NCI-H1694 (cell line): ENCODE results near the gene ASCL3.
"Not testable (repeated sequence)": the region's sequence is repeated elsewhere in the genome, so short reads cannot be mapped to it uniquely, and the experiment has no call there.

Experiments used
- DNase-seq: peaks from one replicate; lab custom pipeline; 2025; lab: John Stamatoyannopoulos, UW

The ASCL3 gene, protein sequence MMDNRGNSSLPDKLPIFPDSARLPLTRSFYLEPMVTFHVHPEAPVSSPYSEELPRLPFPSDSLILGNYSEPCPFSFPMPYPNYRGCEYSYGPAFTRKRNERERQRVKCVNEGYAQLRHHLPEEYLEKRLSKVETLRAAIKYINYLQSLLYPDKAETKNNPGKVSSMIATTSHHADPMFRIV

DNA sequence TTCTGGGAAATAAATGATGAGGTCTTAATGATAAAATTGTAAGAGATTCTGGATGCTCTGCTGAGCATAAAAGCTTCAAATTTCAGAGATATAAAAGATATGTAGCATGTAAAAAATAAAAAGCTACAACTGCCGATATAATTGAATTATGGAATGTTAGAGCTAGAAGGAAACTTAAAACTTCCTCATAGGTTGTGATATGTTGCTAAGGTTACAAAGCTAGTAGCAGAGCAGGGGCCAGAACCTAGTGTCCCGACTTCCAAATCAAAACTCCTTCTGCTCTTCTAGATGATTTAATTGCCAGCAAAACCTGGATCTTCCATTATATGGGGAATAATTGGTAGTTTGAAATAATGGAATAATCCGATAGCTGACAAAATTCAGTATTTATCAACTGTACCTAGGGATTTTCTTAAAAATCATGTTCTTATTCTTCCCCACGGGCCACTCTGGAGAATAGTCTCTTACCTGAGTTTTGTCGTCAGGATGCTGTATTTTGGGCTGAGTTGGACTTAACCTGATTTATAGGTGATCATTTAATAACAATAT is at the start of gene ASCL3:
ASCL3 (minus strand) TSS at position 499 of the 549 bp plus-strand sequence. CDS start 4,855 bp downstream, outside the sequence.
- no peak for DNase-seq

DNA sequence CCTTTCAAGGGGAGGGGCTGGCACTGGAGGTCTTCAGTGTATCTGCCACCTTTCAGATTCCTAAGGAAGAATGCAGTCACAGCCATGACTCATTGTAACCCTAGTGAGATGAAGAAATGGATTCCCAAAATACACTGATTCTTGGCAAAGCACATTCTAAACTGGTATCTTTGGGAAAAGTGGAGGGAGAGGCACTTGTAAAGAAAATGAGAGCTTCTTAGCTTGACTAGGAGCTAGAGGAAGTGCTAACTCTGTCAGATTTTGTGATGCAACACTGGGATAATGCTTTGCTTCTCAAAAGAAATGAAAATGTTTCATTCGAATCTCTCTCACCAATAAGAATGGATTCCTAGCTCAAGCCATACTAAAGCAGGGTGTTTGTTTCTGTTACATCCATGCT is 46.6 kb upstream of the ASCL3 start:
- no peak for DNase-seq

DNA sequence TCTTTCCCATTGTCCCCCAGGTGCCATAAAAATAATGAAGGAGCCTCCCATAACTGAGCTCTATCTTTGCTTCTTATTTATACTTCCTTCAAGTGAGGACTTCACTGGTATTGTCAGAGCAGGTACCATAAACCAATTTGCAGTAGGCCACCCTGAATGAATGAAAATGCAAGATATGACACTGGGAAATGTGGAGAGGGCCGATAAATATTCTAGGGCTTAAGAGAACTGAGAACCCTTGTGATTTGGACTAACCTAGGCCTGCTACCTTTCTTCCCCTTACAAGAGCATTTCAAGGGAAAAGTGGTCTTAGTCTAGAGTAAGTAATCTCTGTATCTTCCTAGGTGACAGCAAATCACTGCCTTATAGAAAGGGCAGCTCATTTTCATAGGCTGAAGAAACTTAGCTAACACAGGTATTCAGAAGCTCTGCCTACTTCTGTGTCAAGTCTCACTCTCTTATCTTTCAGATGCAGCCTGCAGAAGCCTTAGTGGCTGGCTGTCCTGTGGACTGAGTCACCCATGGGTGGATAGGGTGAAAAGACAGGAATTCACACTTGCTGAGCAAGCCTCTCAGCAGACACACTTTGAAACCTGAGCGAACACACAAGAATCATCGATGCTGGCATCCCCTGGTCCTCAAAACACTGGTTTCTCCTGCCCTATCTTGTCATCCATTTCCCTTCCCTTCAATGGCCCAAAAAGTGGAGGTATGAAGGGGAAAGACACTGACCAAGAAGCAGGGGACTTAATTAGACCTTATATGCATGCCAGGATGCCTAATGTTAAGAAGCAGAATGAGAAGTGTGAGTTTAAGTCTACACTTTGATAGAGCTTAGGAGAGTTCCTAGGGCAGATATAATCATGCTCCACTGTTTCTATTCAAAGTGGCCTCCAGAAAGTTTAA is 45.8 kb upstream of the ASCL3 start:
- DNase-seq: no peak

DNA sequence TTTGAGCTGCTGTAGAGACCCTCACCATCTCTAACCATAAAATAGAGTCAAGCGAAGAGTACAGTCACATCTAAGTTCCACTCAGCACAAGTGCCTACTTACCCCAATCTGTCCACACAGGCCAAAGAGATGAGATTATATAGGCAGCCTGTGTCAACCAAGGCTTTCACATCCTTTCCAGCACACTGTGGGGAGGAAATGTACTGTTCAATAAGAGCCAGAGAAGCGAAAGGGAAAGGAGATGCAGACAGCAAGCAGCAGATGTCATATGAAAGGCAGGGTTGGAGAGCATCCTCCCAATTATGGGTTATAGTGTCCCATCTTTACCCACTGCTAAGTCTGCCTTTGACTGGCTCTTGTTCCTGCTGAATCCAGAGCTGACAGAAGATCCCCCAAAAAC is 44.6 kb upstream of the ASCL3 start:
- no peak for DNase-seq

DNA sequence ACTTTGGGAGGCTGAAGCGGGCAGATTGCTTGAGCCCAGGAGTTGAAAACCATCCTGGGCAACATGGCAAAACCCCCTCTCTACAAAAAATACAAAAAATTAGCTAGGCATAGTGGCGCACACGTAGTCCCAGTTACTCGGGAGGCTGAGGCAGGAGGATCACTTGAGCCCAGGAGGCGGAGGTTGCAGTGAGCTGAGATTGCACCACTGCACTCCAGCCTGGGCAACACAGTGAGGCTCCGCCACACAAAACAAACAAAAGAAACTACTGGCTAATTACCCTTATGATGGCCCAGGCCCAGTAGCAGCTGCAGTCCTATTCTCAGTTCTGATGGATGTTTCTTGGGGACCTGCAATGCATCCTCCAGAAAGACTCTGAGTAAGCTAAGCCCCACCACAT is 44.0 kb upstream of the ASCL3 start:
- DNase-seq: not testable (repeated sequence)

DNA sequence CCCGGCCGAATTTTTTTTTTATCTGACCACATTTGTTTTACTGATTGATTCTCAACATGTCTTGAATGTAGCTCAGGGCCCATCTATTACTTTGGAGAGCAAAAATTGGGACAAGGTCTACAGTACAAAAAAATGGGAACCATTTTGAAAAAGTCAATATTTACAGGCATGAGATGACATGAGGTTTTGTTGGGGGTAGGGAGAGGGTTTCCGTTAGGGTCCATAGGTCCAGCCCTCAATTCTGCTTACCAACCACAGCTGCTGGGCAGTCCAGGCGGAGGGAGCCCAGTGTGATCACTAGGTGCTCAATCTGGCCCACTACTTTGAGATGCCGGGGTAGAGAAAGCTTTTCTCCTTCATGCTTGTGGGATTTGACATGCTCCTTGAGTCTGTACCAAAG is 42.6 kb upstream of the ASCL3 start:
- no peak for DNase-seq

DNA sequence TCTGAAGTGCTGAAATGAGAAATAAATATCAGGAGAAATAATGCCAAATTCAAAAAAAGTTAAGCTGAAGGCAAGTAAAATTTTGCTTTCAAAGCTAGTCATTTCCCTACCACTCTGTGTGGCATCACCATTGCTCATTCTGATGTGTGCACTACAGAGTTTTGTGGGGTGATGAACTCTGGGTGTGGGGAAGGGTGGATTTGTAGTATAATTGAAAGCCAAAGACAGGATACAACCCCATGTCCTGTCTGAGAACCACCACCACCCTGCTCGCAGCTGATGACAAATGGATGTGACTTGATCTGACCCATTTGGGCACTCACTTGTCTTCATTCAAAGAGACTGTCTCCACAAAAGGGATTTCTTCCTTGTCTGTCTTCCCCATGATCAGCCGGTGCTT is 40.7 kb upstream of the ASCL3 start:
- DNase-seq: no peak

DNA sequence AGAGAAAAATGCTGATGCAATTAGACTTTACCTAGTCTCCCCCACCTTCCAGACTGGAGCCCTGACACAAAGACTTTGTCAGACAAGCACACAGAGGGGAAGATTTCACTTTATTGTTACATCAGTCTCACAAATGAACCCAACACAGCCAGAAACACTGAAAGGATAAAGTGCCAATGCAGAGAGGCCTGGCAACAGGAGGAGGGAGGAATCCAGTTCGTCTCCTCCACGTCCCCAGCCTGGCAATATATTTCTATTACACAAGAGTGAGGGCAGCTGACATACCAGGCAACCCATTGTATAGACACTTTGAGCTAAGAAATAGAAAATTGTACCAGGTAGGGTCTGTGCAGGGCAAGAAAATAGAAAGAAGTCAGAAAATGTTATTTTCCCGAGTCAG is 37.7 kb upstream of the ASCL3 start:
- DNase-seq: no peak

DNA sequence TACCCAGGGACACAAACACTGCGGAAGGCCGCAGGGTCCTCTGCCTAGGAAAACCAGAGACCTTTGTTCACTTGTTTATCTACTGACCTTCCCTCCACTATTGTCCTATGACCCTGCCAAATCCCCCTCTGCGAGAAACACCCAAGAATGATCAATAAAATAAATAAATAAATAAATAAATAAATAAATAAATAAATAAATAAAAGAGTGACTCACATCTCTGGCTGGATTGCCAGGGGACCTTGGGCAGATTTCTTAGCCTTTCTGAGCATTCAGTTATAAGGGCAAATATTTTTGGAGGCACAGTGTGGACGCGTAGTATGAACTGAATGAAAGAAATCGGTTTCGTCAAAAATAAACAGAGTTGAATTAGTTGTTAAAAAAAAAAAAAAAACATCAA is 36.5 kb upstream of the ASCL3 start:
- not testable (repeated sequence) for DNase-seq

DNA sequence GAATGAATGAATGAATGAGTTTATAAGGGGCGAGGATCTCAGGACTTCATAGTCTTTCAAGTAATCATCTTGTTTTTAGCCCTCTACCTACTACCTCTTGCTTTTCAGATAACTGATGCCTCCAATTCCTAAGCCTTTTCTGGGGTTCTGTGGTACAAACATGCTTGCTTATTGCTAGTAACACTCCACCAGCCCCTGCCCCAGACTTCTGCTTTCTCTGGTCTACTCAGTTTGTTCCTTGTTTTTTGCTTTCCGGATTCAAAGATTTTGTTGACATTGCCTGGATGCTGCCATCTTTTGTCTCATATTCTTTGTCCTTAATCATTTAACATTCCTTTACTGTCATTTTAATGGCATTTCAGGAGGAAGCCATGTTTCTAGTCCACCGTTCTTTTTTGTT is 30.3 kb upstream of the ASCL3 start:
- no peak for DNase-seq

DNA sequence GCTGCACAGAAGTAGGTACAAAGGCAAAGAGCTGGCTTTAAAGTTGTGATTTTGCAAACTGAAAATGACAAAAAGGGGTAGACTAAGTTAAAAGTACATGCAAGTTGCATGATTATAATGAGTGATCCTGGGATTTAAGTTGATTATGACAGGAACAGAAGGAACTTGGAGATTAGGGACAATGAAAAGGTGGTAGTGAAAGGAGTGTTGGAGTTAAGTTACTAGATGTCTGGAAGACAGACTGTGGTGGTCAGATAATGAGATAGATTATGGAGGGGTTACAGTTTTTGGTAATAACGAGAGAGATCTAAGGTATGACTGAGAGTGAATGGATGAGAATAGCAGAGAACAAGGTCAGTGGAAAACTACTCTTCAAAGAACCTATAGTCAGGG is 29.1 kb upstream of the ASCL3 start:
- no peak for DNase-seq

DNA sequence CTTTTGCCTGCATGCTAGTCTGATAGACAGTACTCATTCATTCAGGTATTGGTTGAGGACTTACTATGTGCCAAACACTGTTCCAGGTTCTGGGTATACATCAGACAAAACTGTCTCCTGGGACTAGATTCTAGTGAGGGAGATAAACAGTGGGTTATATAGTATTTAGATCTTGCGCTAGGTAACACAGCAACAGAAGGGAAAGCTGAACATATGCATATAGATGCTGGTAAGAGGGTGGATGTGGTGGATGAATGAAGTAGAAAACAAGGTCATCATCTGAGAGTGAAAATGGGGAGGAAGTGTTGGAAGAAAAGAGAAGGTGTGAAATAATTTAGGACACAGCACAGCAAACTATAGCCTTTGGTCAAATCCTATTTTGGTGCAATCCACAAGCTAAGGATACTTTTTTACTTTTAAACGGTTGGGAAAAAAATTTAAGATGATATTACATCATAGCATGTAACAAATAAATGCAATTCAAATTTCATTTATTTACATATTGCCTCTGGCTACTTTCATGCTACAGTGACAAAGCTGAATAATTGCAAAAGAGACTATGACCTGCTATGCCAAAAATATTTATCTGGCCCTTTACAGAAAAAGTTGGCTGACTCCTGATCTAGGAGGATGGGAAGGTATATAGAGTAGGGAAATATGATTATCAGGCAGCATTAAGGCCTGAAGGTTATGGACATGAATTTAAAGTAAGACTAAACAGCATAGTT is 28.5 kb upstream of the ASCL3 start:
- no peak for DNase-seq

DNA sequence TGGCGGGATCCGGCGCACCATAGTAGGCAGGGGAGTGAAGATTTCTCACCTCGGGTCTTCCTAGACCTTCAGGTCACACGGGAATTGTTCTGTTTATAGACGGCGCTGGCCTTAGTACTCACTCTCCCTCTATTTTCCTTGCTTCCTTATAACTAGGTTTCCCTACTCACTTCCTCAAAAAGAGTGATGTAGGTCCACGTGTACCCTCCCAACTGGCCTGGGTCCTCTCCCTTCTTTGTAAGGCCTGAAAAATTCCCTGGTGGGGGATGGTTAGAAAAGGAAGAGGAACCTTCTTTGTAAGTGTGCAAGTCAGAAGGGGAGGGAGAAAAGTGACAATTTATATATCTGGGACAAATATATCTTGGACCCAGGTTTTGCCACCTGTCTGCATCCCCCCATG is 24.4 kb upstream of the ASCL3 start:
- no peak for DNase-seq

DNA sequence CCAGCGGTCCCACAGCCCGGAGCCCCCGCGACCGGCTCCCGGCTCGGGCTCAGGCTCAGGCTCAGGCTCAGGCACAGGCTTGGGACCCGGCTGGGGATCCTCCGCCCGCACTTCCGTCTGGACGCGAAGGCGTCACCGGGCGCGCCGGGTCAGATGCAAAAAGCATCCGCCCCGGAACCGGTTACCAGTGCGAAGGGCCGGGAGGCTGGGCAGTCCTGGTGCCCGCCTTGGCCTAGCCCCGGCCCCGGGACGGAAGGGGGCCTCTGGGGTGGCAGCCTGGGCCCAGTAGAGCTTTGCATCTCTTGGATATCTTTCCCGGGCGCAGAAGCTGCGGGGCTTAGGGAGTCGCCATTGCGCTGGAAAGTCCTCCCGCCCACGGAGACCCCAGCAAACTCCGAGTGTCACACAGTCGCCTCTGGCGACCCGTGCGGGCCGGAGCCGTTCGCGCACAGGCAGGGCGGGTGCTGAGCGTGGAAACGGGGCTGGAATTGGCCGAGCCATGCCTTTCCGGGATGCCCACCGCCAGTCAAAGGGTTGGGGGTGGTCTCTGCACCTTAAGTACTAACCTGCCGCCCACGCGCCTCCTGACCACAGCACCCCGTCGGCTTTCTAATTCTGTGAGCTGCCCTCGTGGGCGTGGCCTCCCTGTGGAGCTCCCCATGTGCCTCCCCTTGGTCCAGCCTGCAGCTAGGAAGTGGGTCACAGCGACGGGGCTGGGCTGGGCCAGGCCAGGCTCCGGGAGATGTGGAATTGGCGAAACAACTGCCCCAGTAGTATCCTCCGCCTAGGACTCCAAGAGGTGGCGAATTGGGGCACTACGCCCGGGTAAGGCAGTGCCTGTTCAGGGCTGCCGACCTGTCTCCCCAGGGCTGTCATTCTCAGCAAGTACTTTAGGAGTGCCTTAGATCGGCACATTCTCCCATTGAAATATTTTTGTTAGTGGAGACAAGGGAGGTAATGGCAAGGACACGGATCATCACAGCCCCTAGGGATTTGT is 21.8 kb upstream of the ASCL3 start, which contains the start of gene TMEM9B:
TMEM9B (minus strand) TSS at position 119 of the 997 bp plus-strand sequence. CDS start 129 bp downstream, outside the sequence.
- peak; percentile 48 for DNase-seq

DNA sequence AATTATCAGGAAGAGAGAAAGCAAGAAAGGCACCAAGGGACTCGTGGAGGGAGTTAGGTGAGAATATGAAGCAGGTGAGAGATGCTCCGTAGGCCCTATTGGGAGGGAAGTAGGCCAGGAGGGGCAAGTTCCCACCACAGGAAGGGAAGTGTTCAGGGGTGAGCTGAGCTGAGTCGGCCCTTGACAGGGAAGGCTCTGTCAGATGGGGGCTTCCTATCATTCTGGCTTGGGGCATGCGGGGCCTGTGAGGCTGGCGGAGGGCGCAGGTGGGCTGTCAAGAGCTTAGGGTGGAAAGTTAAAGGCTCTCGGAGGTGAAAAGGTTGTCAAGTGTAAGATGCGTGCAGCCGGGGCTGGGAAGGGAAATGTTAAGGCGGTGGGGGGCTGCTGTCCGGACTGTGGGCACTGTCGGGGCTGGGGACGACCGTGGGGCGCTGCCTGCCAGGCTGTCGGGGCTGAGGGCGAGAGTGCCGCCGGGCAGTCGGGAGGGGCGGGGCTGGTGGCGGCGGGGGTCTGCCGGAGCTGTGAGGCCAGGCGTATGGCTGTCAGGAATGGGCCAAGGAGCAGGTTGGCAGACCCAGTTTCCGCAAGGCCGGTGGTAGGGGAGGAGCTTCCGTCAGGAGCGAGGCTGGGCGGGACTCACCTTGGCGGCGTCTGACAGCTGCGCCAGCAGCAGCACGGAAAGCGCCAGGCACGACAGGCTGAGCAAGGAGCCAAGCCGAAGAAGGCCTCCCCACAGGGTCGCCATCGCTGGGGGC is 20.9 kb upstream of the ASCL3 start:
- peak; percentile 39 for DNase-seq

DNA sequence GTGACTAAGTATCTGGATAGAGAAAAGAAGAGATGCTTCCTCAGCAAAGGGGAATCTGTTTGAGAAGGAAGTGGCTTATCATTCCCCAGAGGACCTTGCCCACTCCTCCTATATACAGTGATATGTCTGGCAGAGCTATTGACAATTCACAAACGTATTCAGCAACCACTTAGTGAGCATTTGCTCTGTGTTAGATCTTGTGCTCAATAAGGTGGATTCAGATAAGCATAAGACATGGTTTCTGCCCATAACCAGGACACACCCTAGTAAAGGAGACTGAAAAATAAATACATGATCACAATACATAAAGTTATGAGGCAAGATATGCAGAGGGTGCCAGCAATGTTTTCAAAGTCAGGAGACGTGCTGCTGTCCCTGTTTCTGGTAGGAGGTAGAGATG is 20.0 kb upstream of the ASCL3 start:
- DNase-seq: no peak

DNA sequence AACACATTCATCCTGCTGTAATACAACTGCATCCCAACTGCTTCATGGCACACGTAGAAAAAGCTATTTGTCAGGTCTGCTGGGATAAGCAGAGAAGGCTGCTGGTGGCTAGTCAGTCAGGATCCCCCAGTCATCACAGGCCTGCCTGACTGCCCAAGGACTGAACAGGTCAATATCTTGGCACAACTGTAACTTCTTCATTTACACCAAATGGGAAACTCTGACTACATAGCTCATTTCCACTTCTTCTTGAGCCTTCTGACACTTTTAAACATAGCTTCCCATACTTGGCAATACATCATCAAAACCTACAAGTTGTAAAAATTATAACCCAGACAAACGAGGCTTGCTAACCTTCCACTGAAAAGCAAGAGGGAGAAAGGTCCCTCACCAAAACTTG is 18.6 kb upstream of the ASCL3 start:
- DNase-seq: no peak

DNA sequence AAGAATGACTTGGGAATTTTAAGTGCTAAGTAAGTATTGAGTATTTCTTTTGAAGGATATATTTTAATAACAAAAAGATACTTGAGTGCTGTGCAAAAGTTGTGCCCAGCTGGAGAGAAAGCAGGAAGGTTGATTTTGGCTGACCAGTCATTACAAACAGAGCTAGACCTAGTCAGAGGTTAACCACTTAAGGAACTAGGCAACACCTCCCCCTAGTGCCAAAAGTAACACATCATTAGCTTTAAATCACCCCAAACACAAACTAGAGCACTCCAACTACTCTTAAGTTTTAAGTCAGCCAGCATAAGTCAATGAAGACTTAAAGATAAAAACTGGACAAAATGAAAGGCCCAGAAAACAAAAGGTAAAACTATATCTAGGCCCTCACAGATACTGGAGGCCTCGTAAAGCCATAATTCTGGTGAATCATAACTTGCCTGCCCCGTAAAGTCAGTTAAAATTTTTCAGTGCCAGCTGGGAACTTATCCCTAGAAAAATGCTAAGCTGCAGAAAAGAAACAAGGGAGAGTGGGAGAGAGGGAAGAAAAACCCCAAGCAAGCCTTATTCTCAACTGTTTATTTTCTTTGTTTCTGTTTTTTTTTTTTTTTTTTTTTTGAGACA is 16.8 kb upstream of the ASCL3 start:
- DNase-seq: peak; percentile 3

DNA sequence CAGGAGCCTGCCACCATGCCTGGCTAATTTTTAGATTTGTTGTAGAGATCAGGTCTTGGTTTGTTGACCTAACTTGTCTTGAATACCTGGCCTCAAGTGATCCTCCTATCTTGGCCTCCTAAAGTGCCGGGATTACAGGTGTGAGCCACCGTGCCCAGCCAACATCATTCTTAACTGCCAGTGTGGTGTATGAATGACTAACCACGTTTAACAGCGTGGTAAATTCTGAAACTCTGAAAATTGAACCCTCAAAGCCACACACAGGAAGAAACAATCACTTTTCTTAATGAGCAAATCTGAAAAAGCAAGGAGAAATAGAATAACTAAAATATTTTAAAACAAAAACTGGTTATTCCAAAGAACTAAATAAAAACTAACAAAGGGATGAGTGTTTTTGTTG is 14.0 kb upstream of the ASCL3 start:
- no peak for DNase-seq

DNA sequence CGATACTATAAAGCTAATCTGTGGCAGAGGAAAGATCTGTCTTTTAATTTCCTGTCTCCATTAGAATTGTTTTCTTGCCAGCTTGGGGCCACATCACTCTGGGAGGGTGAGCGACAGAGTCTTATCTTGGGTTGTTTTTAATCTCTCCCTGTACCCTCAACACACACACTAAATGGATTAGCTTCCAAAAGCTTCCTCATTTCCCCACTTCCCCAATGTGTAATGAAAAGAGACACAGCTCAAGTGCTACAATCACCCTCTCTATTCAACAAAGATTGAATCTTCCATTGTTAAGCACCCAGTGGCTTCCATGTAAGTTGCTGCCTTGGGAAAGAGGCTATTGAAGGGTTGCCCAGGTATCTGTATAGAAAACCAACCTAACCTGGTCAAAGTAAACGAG is 6.1 kb upstream of the ASCL3 start:
- no peak for DNase-seq
